Activated CD4-positive, alpha-beta T cell treated with anti-CD3 and anti-CD28 coated beads, Interleukin-2, amount 50 U/mL, for 4 hours (primary cell): ENCODE data around the gene TRAK2.
A peak's percentile ranks its signal among the peaks of the same experiment; 100 is the strongest.
"Not testable (repeated sequence)": the region's sequence is repeated elsewhere in the genome, so short reads cannot be mapped to it uniquely, and the experiment has no call there.

Source experiments
- DNase-seq, 2 experiments: peaks; one replicate each; pipeline ENCODE4 v3.0.0-alpha.2; 2020

The TRAK2 gene

GRCh38 chr2:201450954-201451291, 335 bp downstream of the TRAK2 start:
- no peak for DNase-seq

- peak; percentile 20 to 27 for DNase-seq
Observed at GRCh38 chr2:201448701-201449100, 2.6 kb downstream of the TRAK2 start.

GRCh38 chr2:201448061-201448460, 3.2 kb downstream of the TRAK2 start:
- DNase-seq, result no peak

- no peak for DNase-seq
Observed at GRCh38 chr2:201447086-201447485, 4.2 kb downstream of the TRAK2 start.

- DNase-seq, result no peak
Observed at GRCh38 chr2:201444746-201445465, 6.4 kb downstream of the TRAK2 start.

GRCh38 chr2:201441409-201441808, 9.8 kb downstream of the TRAK2 start:
- no peak for DNase-seq

- DNase-seq, result no peak
Observed at GRCh38 chr2:201440182-201440581, 11.1 kb downstream of the TRAK2 start.

- DNase-seq, result not testable (repeated sequence)
Observed at GRCh38 chr2:201439336-201439922, 11.8 kb downstream of the TRAK2 start.

GRCh38 chr2:201436141-201436540, 15.1 kb downstream of the TRAK2 start:
- DNase-seq, result no peak

- no peak for DNase-seq
Observed at GRCh38 chr2:201433394-201433995, 17.8 kb downstream of the TRAK2 start.

- no peak for DNase-seq
Observed at GRCh38 chr2:201432621-201433393, 18.5 kb downstream of the TRAK2 start.

- DNase-seq, result no peak
Observed at GRCh38 chr2:201432038-201432620, 19.1 kb downstream of the TRAK2 start.

GRCh38 chr2:201430839-201431238, 20.4 kb downstream of the TRAK2 start:
- no peak for DNase-seq

- not testable (repeated sequence) for DNase-seq
Observed at GRCh38 chr2:201430322-201430721, 20.9 kb downstream of the TRAK2 start.

- DNase-seq, result not testable (repeated sequence)
Observed at GRCh38 chr2:201429835-201430234, 21.4 kb downstream of the TRAK2 start.

- not testable (repeated sequence) for DNase-seq
Observed at GRCh38 chr2:201428366-201428765, 22.9 kb downstream of the TRAK2 start.

- DNase-seq, result no peak
Observed at GRCh38 chr2:201425952-201426351, 25.3 kb downstream of the TRAK2 start.

- DNase-seq, result no peak
Observed at GRCh38 chr2:201420442-201421113, 30.7 kb downstream of the TRAK2 start.

- no peak for DNase-seq
Observed at GRCh38 chr2:201419986-201420385, 31.3 kb downstream of the TRAK2 start.

GRCh38 chr2:201419057-201419635, 32.1 kb downstream of the TRAK2 start:
- DNase-seq, result no peak

- DNase-seq, result no peak
Observed at GRCh38 chr2:201415149-201415548, 36.1 kb downstream of the TRAK2 start.
